Neural cell (in vitro differentiated cells): Measurements from ENCODE around the gene ZBTB17.

Experiments used
- CTCF ChIP-seq: fragments of 450-650 bp; IDR thresholded peaks from 2 replicates; pipeline ENCODE4 v1.5.1; 2014; ENCODE audit warnings: antibody characterized with exemption, mild to moderate bottlenecking, moderate library complexity; ENCODE audit not compliant: poor library complexity, severe bottlenecking
- EP300 ChIP-seq: fragments of 450-650 bp; conservative IDR thresholded peaks from 2 replicates; pipeline ENCODE4 v1.6.1; 2014; ENCODE audit warnings: antibody characterized with exemption, mild to moderate bottlenecking, moderate library complexity; ENCODE audit not compliant: poor library complexity, severe bottlenecking
- EZH2 ChIP-seq: fragments of 200-600, 300-800 bp; shearing (Covaris generic), sonication (generic); IDR thresholded peaks from 2 replicates; pipeline ENCODE4 v1.6.1; 2014; ENCODE audit warnings: antibody characterized with exemption, low read length, borderline replicate concordance, mild to moderate bottlenecking; ENCODE audit not compliant: insufficient read depth, poor library complexity, severe bottlenecking
- MXI1 ChIP-seq: fragments of 450-650 bp; conservative IDR thresholded peaks from 2 replicates; pipeline ENCODE4 v1.6.1; 2014; ENCODE audit warnings: antibody characterized with exemption, mild to moderate bottlenecking; ENCODE audit not compliant: poor library complexity, severe bottlenecking
- POLR2AphosphoS5 ChIP-seq: IDR thresholded peaks from 2 replicates; pipeline ENCODE4 v1.6.1; 2012
- RAD21 ChIP-seq: fragments of 450-650 bp; conservative IDR thresholded peaks from 2 replicates; pipeline ENCODE4 v1.6.1; 2014; ENCODE audit warnings: antibody characterized with exemption, mild to moderate bottlenecking, moderate library complexity
- TAF1 ChIP-seq: IDR thresholded peaks from 2 replicates; pipeline ENCODE4 v1.6.1; 2012; ENCODE audit warnings: low read depth

GRCh38 chr1:16013908-16014258, 38.0 kb upstream of the ZBTB17 start:
- TF ChIP-seq EP300, result no peak
- no peak for TF ChIP-seq CTCF
- TF ChIP-seq RAD21, result no peak
- no peak for TF ChIP-seq MXI1
- TF ChIP-seq POLR2AphosphoS5, result no peak
- no peak for TF ChIP-seq EZH2
- TF ChIP-seq TAF1, result no peak
